Measurements from ENCODE around the gene SPANXN4. TPM values are rescaled to one million over a fixed set of nuclear protein-coding genes. Genes with fewer than 3 reads are reported as not detected.

SPANXN4 gene
- total and polyA plus RNA-seq, 2 of the 4 experiments (the other 2 are of a cell fraction) = not detected

DNA sequence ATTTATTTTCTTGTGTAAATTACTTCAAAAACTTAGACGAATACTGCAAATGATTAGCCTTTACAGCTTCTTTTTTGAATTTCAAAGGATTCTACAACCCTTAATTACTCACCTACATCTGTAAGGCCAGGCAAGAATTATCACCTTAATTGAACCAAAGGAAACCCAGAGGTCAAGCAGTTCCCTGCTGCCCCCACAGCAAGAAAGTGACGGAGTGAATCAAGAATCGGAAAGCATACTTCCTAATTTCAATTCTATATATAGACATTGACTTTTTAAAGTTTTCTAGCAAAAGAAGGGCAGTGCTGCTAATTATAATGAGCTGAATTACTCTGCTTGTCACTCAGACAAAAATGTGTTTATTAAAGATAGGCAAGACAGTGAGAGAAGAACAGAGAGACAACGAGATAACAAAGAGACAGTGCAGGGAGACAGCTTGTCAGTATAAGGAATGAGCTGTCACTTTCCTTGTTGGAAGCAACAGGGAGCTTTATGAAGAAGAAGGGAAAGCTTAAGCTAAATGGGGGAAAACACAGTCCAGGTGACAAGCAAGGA is 47.5 kb upstream of the SPANXN4 start:
- no peak overlapping the region for H2AK5ac ChIP-seq (ENCODE audit: low read depth, low read length)

More for the DNA sequence above, 47.5 kb upstream of the SPANXN4 start:
- Histone ChIP-seq H3K27ac (ENCODE audit: insufficient read depth, low read length) (no peak overlapping the region), H3K4me3 (ENCODE audit: insufficient read depth, low read depth, low read length) (no peak overlapping the region), H3K4me1 (ENCODE audit: control insufficient read depth, insufficient read depth, low read length) (no peaks in the 10 kb centered on the region), H4K20me1 (ENCODE audit: insufficient read depth, low read length) (no peaks in the 10 kb centered on the region), H3K27me3 (ENCODE audit: control insufficient read depth, insufficient read depth, low read length) (no peaks in the 10 kb centered on the region), H4K5ac (ENCODE audit: low read depth, low read length) (no peak overlapping the region), H3K9me1 (ENCODE audit: insufficient read depth, low read length) (no peaks in the 10 kb centered on the region), H3K79me1 (ENCODE audit: low read depth in 1 of 2, low read length in 2 of 2) (no peaks in the 10 kb centered on the region), H3K18ac (ENCODE audit: low read depth, low read length) (no peak overlapping the region), H3K9me3 (ENCODE audit: control insufficient read depth, insufficient read depth, low read length) (no peaks in the 10 kb centered on the region), H3K36me3 (ENCODE audit: control insufficient read depth, insufficient read depth, low read length) (no peaks in the 10 kb centered on the region), H4K8ac (ENCODE audit: low read depth in 2 of 2, low read length in 2 of 2) (no peak overlapping the region), H2AFZ (replicated peaks; ENCODE audit: low read length, poor library complexity) (no peak overlapping the region), H3K9ac (ENCODE audit: low read depth, low read length) (no peak overlapping the region), H2BK15ac (ENCODE audit: low read depth, low read length) (no peak overlapping the region), H2AK9ac (replicated peaks; ENCODE audit: low read depth, low read length, poor library complexity) (no peak overlapping the region), H2BK5ac (ENCODE audit: low read depth, low read length, poor library complexity, severe bottlenecking) (no peak overlapping the region), H3K14ac (replicated peaks; ENCODE audit: low read depth, low read length) (no peak overlapping the region), H3K4ac (ENCODE audit: low read depth, low read length) (no peak overlapping the region), H2BK120ac (ENCODE audit: low read depth, low read length) (no peak overlapping the region), H3K4me2 (ENCODE audit: low read depth, low read length) (no peak overlapping the region), H4K91ac (ENCODE audit: insufficient read depth, low read depth, low read length) (no peak overlapping the region), H3K23ac (ENCODE audit: low read depth, low read length) (no peak overlapping the region), H3K56ac (ENCODE audit: extremely low read depth, insufficient read depth, low read length) (no peak overlapping the region), H2BK20ac (ENCODE audit: low read depth, low read length) (no peak overlapping the region)
- ChIA-PET CTCF (no interaction called here), POLR2A (ENCODE audit: unreplicated experiment) (no interaction called here)
- TF ChIP-seq, protein P1, sequence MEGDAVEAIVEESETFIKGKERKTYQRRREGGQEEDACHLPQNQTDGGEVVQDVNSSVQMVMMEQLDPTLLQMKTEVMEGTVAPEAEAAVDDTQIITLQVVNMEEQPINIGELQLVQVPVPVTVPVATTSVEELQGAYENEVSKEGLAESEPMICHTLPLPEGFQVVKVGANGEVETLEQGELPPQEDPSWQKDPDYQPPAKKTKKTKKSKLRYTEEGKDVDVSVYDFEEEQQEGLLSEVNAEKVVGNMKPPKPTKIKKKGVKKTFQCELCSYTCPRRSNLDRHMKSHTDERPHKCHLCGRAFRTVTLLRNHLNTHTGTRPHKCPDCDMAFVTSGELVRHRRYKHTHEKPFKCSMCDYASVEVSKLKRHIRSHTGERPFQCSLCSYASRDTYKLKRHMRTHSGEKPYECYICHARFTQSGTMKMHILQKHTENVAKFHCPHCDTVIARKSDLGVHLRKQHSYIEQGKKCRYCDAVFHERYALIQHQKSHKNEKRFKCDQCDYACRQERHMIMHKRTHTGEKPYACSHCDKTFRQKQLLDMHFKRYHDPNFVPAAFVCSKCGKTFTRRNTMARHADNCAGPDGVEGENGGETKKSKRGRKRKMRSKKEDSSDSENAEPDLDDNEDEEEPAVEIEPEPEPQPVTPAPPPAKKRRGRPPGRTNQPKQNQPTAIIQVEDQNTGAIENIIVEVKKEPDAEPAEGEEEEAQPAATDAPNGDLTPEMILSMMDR (conservative IDR thresholded peaks at IDR 0.05; ENCODE audit: low read depth, low read length) = no peak
- TF ChIP-seq RCOR1 (IDR thresholded peaks at IDR 0.05; ENCODE audit: insufficient replicate concordance, low read length) (no peak), NFE2L2 (IDR thresholded peaks at IDR 0.05; ENCODE audit: low read depth, low read length) (no peak), RFX5 (IDR thresholded peaks at IDR 0.05; ENCODE audit: low read depth, low read length) (no peak), RAD21 (IDR thresholded peaks at IDR 0.05; ENCODE audit: low read length) (no peak), SMC3 (IDR thresholded peaks at IDR 0.05; ENCODE audit: low read depth, low read length) (no peak), MAZ (IDR thresholded peaks at IDR 0.05; ENCODE audit: borderline replicate concordance, low read depth, low read length) (no peak), MAFK (IDR thresholded peaks at IDR 0.05; ENCODE audit: low read depth, low read length) (no peak)
- TF ChIP-seq, protein P2, sequence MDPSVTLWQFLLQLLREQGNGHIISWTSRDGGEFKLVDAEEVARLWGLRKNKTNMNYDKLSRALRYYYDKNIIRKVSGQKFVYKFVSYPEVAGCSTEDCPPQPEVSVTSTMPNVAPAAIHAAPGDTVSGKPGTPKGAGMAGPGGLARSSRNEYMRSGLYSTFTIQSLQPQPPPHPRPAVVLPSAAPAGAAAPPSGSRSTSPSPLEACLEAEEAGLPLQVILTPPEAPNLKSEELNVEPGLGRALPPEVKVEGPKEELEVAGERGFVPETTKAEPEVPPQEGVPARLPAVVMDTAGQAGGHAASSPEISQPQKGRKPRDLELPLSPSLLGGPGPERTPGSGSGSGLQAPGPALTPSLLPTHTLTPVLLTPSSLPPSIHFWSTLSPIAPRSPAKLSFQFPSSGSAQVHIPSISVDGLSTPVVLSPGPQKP (IDR thresholded peaks at IDR 0.05; ENCODE audit: borderline replicate concordance, low read depth, low read length) = no peak
- intact Hi-C loops (cut with micrococcal nuclease) (no loop called here), in situ Hi-C loops (cut with MboI; ENCODE audit: low sequenced_read_pairs) (no loop called here), dilution Hi-C loops (cut with HindIII; ENCODE audit: low sequenced_read_pairs, unreplicated experiment) (no loop called here)
- no CpG with 5 or more reads among the region's 4 CpGs for WGBS, 2 experiments (ENCODE audit: extremely low coverage in 2 of 2, insufficient read length in 1 of 2)
- no peak for DNase-seq
- ATAC-seq (ENCODE audit: low read depth) = no peak
- no TSS peak for BruUV-seq (replicated peaks)

All from IMR-90 (cell line).